ENCODE results near the gene CCDC33.

The CCDC33 gene

GRCh38 chr15:74317820-74318375 lies 81.8 kb downstream of the CCDC33 start:
- DNase-seq: no peak

- DNase-seq: no peak
Measured at GRCh38 chr15:74318376-74319137, 82.4 kb downstream of the CCDC33 start.

DNA sequence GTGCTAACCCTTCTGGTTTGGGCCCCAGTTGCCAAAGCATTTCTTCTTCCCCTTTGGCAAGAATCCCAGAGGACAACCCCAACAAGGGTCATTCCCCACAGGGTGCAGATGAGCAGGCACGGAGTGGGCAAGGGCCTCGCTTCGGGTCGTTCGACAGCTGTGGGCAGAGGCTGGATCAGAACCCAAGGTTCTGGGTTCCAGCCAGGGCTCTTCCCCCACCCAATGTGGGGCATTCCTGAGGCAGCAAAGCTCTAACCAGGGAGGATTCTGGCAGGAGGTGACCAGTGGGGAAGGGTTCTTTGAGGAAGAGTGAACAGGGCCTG lies 83.0 kb downstream of the CCDC33 start:
- DNase-seq: no peak

DNA sequence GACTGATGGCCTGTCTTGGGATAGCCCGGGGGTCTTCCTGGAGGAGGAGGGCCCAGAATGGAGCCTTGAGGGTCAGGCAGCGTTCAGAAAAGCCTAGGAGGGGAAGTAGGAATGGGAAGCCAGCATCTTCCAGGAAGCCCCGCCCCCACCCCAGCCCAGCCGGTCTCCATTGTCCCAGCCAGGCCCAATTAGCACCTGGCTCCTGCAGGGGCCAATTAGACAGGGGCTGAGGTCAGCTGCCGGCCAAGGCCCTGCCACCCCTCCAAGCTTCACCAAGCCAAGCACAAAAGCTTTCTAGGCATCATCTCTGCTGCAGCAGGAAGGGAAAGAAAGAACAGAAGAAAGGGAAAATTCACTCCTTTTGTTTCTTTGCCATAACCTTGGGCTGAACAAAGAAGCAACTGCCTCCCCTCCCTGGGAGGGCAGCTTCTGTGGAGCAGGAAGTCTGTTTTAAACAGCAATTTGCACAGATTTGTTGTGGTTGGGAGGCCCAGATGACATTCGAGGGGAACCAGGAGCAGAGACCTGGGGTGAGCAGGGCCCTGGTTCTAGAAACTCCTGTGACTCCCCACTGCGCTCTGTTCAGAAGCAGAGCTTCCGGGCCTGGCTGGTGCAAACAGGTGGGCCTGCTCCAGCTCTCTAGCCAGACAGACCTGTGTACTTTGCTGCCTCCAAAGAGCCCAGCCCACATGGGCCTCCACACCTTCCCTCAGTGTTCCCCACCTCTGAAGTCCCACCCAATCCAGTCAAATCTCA lies 83.6 kb downstream of the CCDC33 start:
- no peak for DNase-seq

DNA sequence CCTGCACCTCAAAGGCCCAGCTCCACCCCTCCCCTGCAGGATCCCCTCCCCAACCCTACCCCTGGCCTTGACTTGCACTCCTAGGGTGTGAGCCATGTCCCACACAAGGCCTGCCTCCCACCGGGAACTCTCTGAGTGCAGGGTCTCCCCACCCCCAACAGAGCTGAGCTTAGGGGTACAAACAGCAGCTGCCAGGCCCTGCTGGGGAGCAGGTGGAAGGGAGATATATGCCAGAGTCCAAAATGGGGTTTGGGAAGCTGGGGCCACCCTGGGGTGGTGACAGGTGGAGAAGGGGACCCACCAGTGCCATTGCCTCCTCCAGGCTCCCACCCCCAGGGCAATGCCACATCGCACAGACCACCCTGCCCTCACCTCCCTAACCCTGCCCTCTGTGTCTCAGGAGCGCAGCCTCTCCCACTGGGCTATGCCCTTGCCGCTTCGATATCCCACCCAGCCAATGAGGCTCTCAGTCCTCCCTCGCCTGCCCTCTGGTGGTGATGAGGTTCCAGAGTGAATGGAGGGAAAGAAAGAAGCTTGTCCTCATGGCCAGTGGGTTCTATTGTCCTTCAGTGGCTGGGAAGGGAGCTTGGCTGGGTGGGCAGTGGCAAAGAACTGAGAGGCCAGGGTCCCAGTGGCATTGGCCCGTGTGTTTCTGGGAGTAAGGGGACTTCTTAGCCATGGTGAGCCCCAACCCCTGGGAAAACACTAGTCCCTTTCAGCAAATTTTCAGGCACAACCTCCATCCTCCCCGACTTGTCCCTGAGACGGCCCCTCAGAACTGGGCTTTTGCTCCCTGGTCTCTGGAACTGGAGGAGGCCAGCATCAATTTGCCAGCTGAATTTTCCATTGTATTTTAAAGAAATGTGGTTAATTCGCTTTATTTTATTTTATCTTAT lies 84.5 kb downstream of the CCDC33 start:
- peak; percentile 18 for DNase-seq

DNA sequence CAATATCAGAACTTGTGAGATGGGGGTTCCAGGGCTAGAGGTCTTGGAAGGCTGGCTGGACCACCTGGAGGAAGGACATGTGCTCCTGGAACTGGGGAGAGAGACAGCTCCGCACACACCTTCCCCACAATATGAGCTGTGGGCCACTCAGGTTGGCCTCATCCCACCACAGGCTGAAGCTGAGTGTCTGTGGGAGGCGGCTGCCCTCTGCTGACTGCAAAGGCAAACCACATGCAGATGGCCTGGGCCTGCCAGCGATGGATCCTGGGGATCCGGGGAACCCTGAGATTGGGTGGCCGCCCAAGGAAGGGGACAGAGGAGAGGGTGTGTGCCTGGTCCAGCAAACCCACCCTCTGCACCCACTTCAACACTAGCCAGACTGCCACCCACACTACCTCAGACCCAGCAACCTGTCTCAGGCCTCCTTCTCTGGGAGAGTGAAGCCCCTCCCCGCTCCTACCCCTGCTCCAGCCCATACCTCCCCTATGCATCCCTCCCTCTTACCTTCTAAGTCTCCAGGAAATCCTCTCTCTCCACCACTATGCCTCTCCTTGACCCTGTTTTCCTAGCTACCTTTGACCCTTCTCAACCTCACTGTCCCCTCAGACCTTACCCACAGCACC lies 86.5 kb downstream of the CCDC33 start:
- peak; percentile 24 for DNase-seq

GRCh38 chr15:74324714-74325113 lies 88.6 kb downstream of the CCDC33 start:
- DNase-seq: no peak

DNA sequence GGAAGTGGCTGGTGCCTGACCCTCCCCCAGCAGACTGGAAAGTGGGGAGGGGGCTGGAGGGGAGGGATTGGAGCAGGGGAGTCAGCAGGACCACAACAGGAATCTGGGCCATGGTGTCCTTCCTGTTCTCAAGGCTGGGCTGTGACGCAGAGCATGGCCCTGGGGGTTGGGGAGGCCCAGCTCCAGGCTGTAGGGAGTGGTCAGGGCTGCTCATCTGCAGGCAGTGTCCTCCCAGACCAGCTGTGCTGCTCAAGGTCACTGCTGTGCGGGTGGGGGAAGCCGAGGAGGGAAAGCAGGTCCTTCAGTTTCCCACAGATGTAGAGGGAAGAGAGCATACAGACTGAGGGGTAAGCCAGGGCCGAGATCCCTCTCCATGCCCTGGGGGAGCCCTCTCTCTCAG lies 90.6 kb downstream of the CCDC33 start:
- no peak for DNase-seq

DNA sequence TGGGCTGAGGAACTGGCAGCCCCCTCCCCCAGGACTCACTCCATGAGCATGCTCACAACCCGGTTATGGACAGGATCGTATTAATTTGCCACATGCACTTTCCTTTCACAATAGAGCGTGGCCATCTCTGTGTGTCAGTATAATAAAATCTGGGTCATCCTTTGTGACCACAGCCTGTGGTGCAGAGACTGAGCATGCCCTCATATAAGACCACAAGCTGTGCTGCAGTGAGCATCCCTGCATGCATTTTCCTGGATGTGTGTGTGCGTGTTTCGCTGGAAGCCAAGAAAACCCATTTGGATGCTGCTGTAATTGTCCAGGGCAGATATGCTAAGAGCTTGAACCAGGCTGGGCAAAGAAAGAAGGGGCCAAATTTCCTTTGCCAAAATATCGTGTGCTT lies 91.6 kb downstream of the CCDC33 start:
- no peak for DNase-seq

- DNase-seq: no peak
Measured at GRCh38 chr15:74328331-74329056, 92.4 kb downstream of the CCDC33 start.

DNA sequence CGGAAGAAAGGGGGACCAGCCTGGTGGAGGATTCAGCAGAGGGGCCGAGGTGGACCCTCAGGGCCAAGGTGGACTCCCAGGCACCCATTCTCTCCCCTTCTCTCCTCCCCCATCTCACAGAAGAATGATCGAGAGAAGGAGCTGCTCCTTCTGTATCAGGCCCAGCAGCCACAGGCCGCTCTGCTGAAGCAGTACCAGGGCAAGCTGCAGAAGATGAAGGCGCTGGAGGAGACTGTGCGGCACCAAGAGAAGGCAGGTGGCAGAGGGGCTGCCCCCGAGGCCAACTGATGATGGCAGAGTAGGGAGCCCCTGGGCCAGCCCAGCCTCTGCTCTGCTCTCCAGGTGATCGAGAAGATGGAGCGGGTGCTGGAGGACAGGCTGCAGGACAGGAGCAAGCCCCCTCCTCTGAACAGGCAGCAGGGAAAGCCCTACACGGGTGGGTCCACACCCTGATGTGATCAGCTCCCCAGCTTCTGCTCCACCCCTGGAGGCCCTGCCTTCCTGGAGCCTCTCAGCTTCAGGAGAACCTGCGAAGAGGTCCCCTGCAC lies 94.8 kb downstream of the CCDC33 start:
- no peak for DNase-seq

DNA sequence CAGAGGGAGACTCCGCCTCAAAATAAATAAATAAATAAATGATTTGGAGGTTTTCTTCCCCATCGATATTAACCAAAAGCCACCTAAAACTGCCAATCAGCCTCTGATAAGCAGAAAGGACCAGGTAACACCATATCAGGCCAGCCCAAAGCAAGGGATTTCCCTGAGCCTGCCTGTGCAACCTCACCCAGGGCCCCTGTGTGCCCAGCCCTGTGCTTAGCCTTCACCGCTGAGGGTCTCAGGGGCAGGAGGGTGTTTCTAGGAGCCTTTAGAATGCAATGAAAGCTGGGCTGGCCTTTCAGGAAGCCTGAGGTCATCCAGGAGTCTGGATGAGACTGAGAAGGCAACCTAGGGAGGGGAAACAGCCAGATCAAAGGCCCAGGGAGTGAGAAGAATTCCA lies 95.9 kb downstream of the CCDC33 start:
- DNase-seq: no peak

DNA sequence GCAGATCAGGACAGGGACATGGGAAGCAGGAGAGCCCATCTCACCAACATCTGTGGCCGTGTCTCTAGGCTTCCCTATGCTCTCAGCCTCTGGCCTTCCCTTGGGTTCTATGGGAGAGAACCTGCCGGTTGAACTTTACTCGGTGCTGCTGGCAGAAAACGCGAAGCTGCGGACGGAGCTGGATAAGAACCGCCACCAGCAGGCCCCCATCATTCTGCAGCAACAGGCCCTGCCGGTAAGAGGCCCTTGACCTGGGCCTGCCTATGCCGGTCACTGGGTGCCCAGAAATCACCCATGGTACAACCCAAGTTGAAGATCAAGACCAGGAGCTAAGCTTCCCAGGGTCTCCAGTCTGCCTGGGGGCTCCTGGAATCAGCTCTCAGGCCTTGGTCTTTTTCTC lies 96.5 kb downstream of the CCDC33 start:
- no peak for DNase-seq

- DNase-seq: no peak
Measured at GRCh38 chr15:74333093-74333492, 97.0 kb downstream of the CCDC33 start.

GRCh38 chr15:74333662-74334061 lies 97.5 kb downstream of the CCDC33 start:
- DNase-seq: no peak

DNA sequence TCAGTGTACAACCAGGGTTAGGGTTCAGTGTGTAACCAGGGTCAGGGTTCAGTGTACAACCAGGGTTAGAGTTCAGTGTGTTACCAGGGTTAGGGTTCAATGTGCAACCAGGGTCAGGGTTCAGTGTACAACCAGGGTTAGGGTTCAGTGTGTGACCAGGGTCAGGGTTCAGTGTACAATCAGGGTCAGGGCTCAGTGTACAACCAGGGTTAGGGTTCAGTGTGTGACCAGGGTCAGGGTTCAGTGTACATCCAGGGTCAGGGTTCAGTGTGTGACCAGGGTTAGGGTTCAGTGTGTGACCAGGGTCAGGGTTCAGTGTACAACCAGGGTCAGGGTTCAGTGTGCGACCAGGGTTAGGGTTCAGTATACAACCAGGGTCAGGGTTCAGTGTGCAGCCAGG lies 98.0 kb downstream of the CCDC33 start:
- no peak for DNase-seq

GRCh38 chr15:74335396-74335795 lies 99.3 kb downstream of the CCDC33 start:
- no peak for DNase-seq

- no peak for DNase-seq
Measured at GRCh38 chr15:74336061-74337005, 100.2 kb downstream of the CCDC33 start.

DNA sequence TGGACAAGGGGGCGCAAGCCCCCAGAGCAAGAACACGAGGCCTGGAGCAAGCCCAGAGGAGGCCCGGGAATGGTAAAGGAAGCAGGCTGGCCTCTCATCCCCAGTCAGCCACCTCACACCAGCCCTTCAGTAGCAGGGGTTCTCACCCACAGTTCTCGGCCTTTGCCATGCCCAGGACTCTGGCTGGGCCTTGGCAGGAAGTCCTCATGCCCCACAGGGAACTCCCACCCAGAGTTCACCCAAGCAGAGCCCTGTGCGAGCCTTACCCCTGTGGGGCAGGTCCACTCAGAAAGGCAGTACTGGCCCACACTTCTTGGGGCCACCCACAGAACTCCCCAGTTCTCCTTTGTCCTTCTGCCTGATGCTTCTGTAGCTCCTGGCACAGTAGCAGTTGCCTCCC lies 101.0 kb downstream of the CCDC33 start:
- no peak for DNase-seq

DNA sequence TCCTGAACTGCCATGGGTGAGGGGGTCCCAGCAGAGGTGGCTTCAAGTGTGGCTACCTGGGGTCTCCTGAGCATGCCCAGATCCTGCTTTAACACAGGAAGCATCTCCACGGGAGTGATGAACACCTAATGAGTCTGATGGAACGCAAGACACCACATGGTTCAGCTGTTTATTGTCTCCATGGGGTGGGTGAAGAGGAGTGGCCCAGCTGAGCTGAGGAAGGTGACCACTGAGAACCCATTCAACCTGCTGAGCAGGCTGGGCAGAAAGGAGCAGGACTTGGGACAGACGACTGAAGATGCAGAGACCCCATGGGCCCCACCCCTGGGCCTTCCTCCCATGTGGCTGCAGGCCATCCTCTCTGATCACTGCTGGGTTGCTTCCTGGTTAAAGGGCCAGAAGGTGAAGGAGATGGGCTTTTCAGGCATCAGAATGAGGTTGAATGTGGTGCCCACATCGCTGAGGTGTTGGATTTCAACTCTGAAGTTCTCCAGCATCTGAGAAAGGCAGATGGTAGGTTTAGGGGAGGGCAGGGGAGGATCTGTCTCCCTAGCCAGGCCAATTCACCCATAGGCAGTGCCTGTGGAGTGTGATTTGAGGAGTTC lies 101.6 kb downstream of the CCDC33 start:
- DNase-seq: no peak
